ENCODE data around the gene UBAC2. TPM values are rescaled to one million over a fixed set of nuclear protein-coding genes. Genes with fewer than 3 reads are reported as not detected.

The UBAC2 gene
- total and polyA plus RNA-seq, 7 donors, result 31.8 to 73.9 (median 47.6) TPM

DNA sequence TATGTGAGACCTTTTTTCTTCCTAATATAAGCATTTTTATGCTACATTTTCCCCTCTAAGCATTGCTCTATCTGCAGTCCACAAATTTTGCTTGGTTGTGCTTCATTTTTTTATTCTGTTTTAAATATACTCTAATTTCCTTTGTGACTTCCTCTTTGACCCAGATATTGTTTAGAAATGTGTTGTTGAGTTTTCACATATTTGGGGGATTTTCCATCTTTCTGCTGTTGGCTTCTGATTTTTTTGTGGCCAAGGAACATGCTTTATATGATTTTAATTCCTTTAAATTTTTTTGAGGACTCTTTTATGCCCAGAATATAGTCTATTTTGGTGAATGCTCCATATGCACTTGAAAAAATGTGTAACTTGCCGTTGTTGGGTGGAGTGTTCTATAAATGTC, 22.9 kb downstream of the UBAC2 start:
- DNase-seq, result no peak
- peaks cover 0 to 30% (median 19%) of the 10 kb centered on the region in 4 donors for H3K4me1 ChIP-seq
- no peak overlapping the region for H3K27ac ChIP-seq
- 33 to 38% methylated on average over 1 of the region's 1 CpG for WGBS, 2 donors
- no peaks in the 10 kb centered on the region for H3K27me3 ChIP-seq
- no peaks in the 10 kb centered on the region for H3K36me3 ChIP-seq
- H3K4me3 ChIP-seq, result no peak overlapping the region
- TF ChIP-seq, protein P1, sequence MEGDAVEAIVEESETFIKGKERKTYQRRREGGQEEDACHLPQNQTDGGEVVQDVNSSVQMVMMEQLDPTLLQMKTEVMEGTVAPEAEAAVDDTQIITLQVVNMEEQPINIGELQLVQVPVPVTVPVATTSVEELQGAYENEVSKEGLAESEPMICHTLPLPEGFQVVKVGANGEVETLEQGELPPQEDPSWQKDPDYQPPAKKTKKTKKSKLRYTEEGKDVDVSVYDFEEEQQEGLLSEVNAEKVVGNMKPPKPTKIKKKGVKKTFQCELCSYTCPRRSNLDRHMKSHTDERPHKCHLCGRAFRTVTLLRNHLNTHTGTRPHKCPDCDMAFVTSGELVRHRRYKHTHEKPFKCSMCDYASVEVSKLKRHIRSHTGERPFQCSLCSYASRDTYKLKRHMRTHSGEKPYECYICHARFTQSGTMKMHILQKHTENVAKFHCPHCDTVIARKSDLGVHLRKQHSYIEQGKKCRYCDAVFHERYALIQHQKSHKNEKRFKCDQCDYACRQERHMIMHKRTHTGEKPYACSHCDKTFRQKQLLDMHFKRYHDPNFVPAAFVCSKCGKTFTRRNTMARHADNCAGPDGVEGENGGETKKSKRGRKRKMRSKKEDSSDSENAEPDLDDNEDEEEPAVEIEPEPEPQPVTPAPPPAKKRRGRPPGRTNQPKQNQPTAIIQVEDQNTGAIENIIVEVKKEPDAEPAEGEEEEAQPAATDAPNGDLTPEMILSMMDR (IDR thresholded peaks at IDR 0.05), result no peak
- TF ChIP-seq EP300 (IDR thresholded peaks at IDR 0.05) (no peak), POLR2AphosphoS5 (IDR thresholded peaks at IDR 0.05) (no peak), POLR2A (IDR thresholded peaks at IDR 0.05) (no peak)
- intact Hi-C loops (cut with DNase I), result no loop called here
- H3K9me3 ChIP-seq, result no peaks in the 10 kb centered on the region

DNA sequence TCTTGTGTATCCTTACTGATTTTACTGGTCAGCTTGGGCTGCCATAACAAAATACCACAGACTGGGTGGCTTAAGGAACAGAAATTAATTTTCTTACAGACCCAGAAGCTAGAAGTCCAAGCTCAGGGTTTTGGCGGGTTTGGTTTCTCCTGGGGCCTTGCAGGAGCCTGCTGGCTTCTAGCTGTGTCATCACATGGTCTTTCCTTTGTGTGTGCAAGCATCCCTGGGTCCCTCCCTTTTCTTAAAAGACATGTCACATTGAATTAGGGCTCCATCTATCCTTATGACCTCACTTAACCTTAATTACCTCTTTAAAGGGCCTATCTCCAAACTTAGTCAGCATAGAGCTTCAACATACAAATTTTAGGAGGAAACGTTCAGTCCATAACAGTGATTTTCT, 23.4 kb downstream of the UBAC2 start:
- WGBS, 2 donors, result 63 to 71% methylated on average over 2 of the region's 2 CpGs
- TF ChIP-seq POLR2A (IDR thresholded peaks at IDR 0.05) (no peak), POLR2AphosphoS5 (IDR thresholded peaks at IDR 0.05) (no peak), EP300 (IDR thresholded peaks at IDR 0.05) (no peak)
- TF ChIP-seq, protein P1 (IDR thresholded peaks at IDR 0.05), result no peak
- no peaks in the 10 kb centered on the region for H3K9me3 ChIP-seq
- peaks cover 0 to 30% (median 19%) of the 10 kb centered on the region in 4 donors for H3K4me1 ChIP-seq
- no peaks in the 10 kb centered on the region for H3K36me3 ChIP-seq
- intact Hi-C loops (cut with DNase I), result no loop called here
- H3K27ac ChIP-seq, result no peak overlapping the region
- DNase-seq, result no peak
- H3K27me3 ChIP-seq, result no peaks in the 10 kb centered on the region
- H3K4me3 ChIP-seq, result no peak overlapping the region

DNA sequence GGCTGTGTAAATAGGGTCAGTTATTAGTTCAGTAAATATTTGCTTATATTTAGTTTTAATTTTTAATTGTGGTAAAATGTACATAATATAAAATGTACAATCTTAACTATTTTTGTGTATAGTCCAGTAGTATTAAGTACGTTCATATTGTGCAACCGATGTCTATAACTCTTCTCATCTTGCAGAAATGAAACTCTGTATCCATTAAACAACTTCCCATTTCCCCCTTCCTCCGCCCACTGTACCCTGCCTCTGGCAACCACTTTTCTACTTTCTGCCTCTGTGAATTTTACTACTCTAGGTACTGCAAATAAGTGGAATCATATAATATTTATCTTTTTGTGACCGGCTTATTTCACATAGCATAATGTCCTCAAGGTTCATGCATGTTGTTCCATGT, 24.4 kb downstream of the UBAC2 start:
- Histone ChIP-seq H3K4me1 (peaks cover 0 to 35% (median 21%) of the 10 kb centered on the region in 4 donors), H3K9me3 (no peaks in the 10 kb centered on the region), H3K36me3 (no peaks in the 10 kb centered on the region), H3K27me3 (no peaks in the 10 kb centered on the region), H3K27ac (no peak overlapping the region), H3K4me3 (no peak overlapping the region)
- DNase-seq, result no peak
- WGBS, 2 donors, result 53 to 65% methylated on average over 4 of the region's 4 CpGs
- TF ChIP-seq, protein P1 (IDR thresholded peaks at IDR 0.05), result no peak
- TF ChIP-seq POLR2A (IDR thresholded peaks at IDR 0.05), result no peak
- TF ChIP-seq POLR2AphosphoS5 (IDR thresholded peaks at IDR 0.05), result no peak
- intact Hi-C loops (cut with DNase I), result no loop called here

GRCh38 chr13:99226513-99226912, 25.9 kb downstream of the UBAC2 start:
- 83 to 90% methylated on average over 2 of the region's 2 CpGs for WGBS, 2 donors
- intact Hi-C loops (cut with DNase I), result no loop called here
- Histone ChIP-seq H3K27me3 (no peaks in the 10 kb centered on the region), H3K36me3 (no peaks in the 10 kb centered on the region), H3K4me1 (peaks cover 0 to 35% (median 16%) of the 10 kb centered on the region in 4 donors), H3K27ac (no peak overlapping the region), H3K4me3 (no peak overlapping the region), H3K9me3 (no peaks in the 10 kb centered on the region)
- TF ChIP-seq POLR2AphosphoS5 (IDR thresholded peaks at IDR 0.05), result no peak
- TF ChIP-seq, protein P1 (IDR thresholded peaks at IDR 0.05), result no peak
- TF ChIP-seq EP300 (IDR thresholded peaks at IDR 0.05), result no peak
- TF ChIP-seq POLR2A (IDR thresholded peaks at IDR 0.05), result no peak
- no peak for DNase-seq

- Histone ChIP-seq H3K27me3 (no peaks in the 10 kb centered on the region), H3K4me3 (no peak overlapping the region), H3K27ac (no peak overlapping the region), H3K4me1 (peaks cover 0 to 35% (median 16%) of the 10 kb centered on the region in 4 donors), H3K36me3 (no peaks in the 10 kb centered on the region), H3K9me3 (no peaks in the 10 kb centered on the region)
- 88 to 91% methylated on average over 6 of the region's 6 CpGs for WGBS, 2 donors
- intact Hi-C loops (cut with DNase I), result no loop called here
- TF ChIP-seq, protein P1 (IDR thresholded peaks at IDR 0.05), result no peak
- DNase-seq, result no peak
These were observed 26.8 kb downstream of the UBAC2 start for GRCh38 chr13:99227331-99227900.

Measured in sigmoid colon (tissue), 7 donors.